ENCODE results near the gene PLEKHA5. TPM values are rescaled to one million over a fixed set of nuclear protein-coding genes. Genes with fewer than 3 reads are reported as not detected.

PLEKHA5 gene
- total RNA-seq, 2 donors from 2014 or later: 24.4 to 41.7 TPM

DNA sequence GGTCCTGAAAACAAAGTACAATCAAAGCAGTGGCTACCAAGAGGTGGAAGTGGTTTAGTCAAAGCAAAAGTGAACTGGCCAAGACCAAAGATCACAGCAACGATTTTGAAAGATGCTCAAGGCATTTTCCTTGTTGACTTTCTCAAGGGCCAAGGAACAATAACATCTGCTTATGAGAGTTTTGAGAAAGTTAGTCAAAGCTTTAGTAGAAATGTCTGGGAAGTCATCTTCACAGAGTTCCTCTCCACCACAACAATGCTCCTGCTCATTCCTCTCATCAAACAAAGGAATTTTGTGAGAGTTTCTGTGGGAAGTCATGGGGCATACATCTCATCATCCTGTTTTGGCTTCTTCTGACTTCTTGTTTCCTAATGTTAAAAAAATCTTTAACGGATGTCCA lies 80.1 kb downstream of the PLEKHA5 start:
- no peaks in the 10 kb centered on the region for H3K27me3 ChIP-seq (replicated peaks; ENCODE audit: insufficient read depth)
- no peaks in the 10 kb centered on the region for H3K4me1 ChIP-seq (replicated peaks)
- no peak for DNase-seq (ENCODE audit: low spot score)
- H3K27ac ChIP-seq: no peak overlapping the region
- no peaks in the 10 kb centered on the region for H3K36me3 ChIP-seq
- no peaks in the 10 kb centered on the region for H3K9me3 ChIP-seq
- TF ChIP-seq POLR2AphosphoS5 (IDR thresholded peaks at IDR 0.05) (no peak), CTCF (IDR thresholded peaks at IDR 0.05) (no peak), POLR2A (IDR thresholded peaks at IDR 0.05) (no peak)
- intact Hi-C loops (cut with DNase I): no loop called here
- H3K4me3 ChIP-seq: no peak overlapping the region
- 98% methylated on average over 2 of the region's 2 CpGs for WGBS

DNA sequence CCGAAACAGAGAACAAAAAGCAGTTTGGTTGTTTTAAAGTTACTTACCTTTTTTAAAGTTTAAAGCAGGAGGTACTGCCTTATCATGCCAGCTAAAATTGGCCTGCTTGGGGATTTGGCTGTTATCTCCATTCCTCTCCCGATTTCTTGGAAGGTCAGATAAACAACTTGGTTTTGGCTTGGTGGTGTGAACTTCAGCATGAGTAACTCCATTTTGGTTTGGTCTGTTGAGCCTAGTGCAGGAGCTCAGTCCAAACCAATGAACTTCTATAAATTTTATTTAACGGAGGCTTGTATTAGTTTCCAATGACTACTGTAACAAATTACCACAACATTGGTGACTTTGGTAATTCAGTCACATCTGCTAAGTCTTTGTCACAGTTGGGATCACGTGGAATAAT lies 82.3 kb downstream of the PLEKHA5 start:
- TF ChIP-seq CTCF (IDR thresholded peaks at IDR 0.05): no peak
- TF ChIP-seq POLR2A (IDR thresholded peaks at IDR 0.05): no peak
- TF ChIP-seq POLR2AphosphoS5 (IDR thresholded peaks at IDR 0.05): no peak
- no peaks in the 10 kb centered on the region for H3K27me3 ChIP-seq (replicated peaks; ENCODE audit: insufficient read depth)
- no peak overlapping the region for H3K27ac ChIP-seq
- no peaks in the 10 kb centered on the region for H3K9me3 ChIP-seq
- 88% methylated on average over 4 of the region's 4 CpGs for WGBS
- H3K36me3 ChIP-seq: no peaks in the 10 kb centered on the region
- no peak for DNase-seq (ENCODE audit: low spot score)
- no peaks in the 10 kb centered on the region for H3K4me1 ChIP-seq (replicated peaks)
- intact Hi-C loops (cut with DNase I): no loop called here
- H3K4me3 ChIP-seq: no peak overlapping the region

DNA sequence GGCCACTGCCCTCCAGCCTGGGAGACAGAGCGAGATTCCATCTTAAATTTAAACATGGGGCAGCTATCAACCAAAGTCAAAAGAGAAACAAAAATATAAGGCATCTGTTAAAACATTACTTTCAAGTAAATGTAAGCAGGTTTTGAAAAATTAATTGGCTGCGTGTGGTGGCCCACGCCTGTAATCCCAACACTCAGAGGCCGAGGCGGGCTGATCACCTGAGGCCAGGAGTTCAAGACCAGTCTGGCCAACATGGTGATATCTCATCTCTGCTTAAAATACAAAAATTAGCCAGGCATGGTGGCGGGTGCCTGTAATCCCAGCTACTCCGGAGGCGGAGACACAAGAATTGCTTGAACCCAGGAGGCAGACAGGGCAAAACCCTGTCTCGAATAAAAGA lies 82.7 kb downstream of the PLEKHA5 start:
- TF ChIP-seq POLR2AphosphoS5 (IDR thresholded peaks at IDR 0.05): no peak
- no peak for TF ChIP-seq POLR2A (IDR thresholded peaks at IDR 0.05)
- no peak for TF ChIP-seq CTCF (IDR thresholded peaks at IDR 0.05)
- H3K27ac ChIP-seq: no peak overlapping the region
- no peaks in the 10 kb centered on the region for H3K36me3 ChIP-seq
- intact Hi-C loops (cut with DNase I): no loop called here
- H3K4me3 ChIP-seq: no peak overlapping the region
- no peaks in the 10 kb centered on the region for H3K27me3 ChIP-seq (replicated peaks; ENCODE audit: insufficient read depth)
- H3K9me3 ChIP-seq: no peaks in the 10 kb centered on the region
- H3K4me1 ChIP-seq (replicated peaks): no peaks in the 10 kb centered on the region
- WGBS: 94% methylated on average over 9 of the region's 9 CpGs
- no peak for DNase-seq (ENCODE audit: low spot score)

DNA sequence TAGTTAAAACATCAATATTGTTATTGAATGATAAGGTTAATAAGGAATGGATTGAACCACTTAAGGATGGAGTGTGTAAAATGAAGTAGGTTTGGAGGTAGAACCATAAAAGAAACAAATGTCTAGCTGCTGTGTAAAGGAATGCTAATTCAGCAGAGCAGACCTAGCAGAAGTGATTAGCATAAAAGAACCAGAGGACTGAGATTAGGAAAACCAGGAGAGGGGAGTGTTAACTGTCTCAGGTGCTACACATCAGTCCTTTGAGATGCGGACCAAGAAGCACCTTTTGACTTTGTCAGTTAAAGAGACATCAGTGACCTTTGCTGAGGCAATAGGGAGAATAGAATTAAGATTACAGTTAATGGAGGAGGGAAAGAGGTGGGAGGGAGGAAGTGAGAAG lies 84.5 kb downstream of the PLEKHA5 start:
- Histone ChIP-seq H3K36me3 (no peaks in the 10 kb centered on the region), H3K9me3 (no peaks in the 10 kb centered on the region), H3K4me1 (replicated peaks) (no peaks in the 10 kb centered on the region), H3K27ac (no peak overlapping the region), H3K27me3 (replicated peaks; ENCODE audit: insufficient read depth) (no peaks in the 10 kb centered on the region), H3K4me3 (no peak overlapping the region)
- TF ChIP-seq POLR2A (IDR thresholded peaks at IDR 0.05): no peak
- TF ChIP-seq POLR2AphosphoS5 (IDR thresholded peaks at IDR 0.05): no peak
- no peak for TF ChIP-seq CTCF (IDR thresholded peaks at IDR 0.05)
- intact Hi-C loops (cut with DNase I): no loop called here
- no peak for DNase-seq (ENCODE audit: low spot score)
- 96% methylated on average over 1 of the region's 1 CpG for WGBS

DNA sequence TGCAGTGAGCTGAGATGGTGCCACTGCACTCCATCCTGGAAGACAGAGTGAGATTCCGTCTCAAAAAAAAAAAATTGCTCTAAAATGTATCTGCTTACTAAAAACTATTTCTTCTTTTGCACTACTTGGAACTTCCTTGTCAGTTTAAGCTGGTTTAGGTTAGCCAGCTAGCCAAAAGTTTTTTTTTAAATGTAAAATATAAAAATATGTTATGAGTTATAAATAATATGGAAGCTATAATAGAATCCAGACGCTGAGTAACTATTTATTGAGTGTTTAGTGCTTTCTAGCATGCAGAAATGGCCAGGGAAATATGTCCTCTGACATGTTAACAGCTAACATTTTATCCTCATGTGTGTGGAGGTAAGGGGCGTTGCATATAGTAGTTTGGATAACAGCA lies 85.6 kb downstream of the PLEKHA5 start:
- Histone ChIP-seq H3K27ac (no peak overlapping the region), H3K36me3 (no peaks in the 10 kb centered on the region), H3K4me3 (no peak overlapping the region), H3K4me1 (replicated peaks) (no peaks in the 10 kb centered on the region), H3K9me3 (no peaks in the 10 kb centered on the region), H3K27me3 (replicated peaks; ENCODE audit: insufficient read depth) (no peaks in the 10 kb centered on the region)
- TF ChIP-seq POLR2A (IDR thresholded peaks at IDR 0.05): no peak
- no peak for TF ChIP-seq POLR2AphosphoS5 (IDR thresholded peaks at IDR 0.05)
- TF ChIP-seq CTCF (IDR thresholded peaks at IDR 0.05): no peak
- no peak for DNase-seq (ENCODE audit: low spot score)
- WGBS: 72% methylated on average over 3 of the region's 3 CpGs
- intact Hi-C loops (cut with DNase I): no loop called here
